Panc1 (cell line): ENCODE results near the gene NACA2. TPM values are rescaled to one million over a fixed set of nuclear protein-coding genes. Genes with fewer than 3 reads are reported as not detected.
"Not testable (repeated sequence)": the region's sequence is repeated elsewhere in the genome, so short reads cannot be mapped to it uniquely, and the experiment has no call there.

ENCODE experiments used
- ATAC-seq: fragments of 200-7000 bp; cut with Tn5 transposase; 2 replicates; pipeline ENCODE4 v1.9.1; 2020; ENCODE audit warnings: mild to moderate bottlenecking, moderate library complexity
- BruUV-seq: library from RNA; stranded (reverse); fragments of 400-500 nt; replicated peaks from 2 replicates; lab custom pipeline; 2021; lab: Mats Ljungman, UMichigan
- CTCF ChIA-PET: fragments of 300-600 bp; sonication (Branson Sonifier 250); formaldehyde crosslinking; loops from one replicate; lab custom pipeline; 2022; ENCODE audit warnings: antibody characterized with exemption; lab: Charles Lee
- POLR2A ChIA-PET: fragments of 300-600 bp; sonication (Branson Sonifier 250); formaldehyde crosslinking; loops from one replicate; lab custom pipeline; 2022; ENCODE audit warnings: antibody characterized with exemption; lab: Charles Lee
- DNase-seq: peaks from one replicate; pipeline ENCODE4 v3.0.0-alpha.2; 2010; ENCODE audit warnings: low read depth, low spot score
- H3K27ac ChIP-seq: 2 replicates; pipeline ENCODE4 v1.5.1; 2011; ENCODE audit warnings: mild to moderate bottlenecking, low read length, inconsistent platforms
- H3K27me3 ChIP-seq: fragments of 200-500 bp; sonication (Bioruptor generic); 2 replicates; pipeline ENCODE4 v1.6.0; 2014; ENCODE audit warnings: low read length, inconsistent platforms; ENCODE audit not compliant: control insufficient read depth, insufficient read depth
- H3K36me3 ChIP-seq: fragments of 200-500 bp; sonication (Bioruptor generic); 2 replicates; pipeline ENCODE4 v1.5.1; 2014; ENCODE audit warnings: inconsistent platforms, mild to moderate bottlenecking, low read length, moderate library complexity; ENCODE audit not compliant: control insufficient read depth, insufficient read depth
- H3K4me1 ChIP-seq: 2 replicates; pipeline ENCODE4 v1.5.1; 2011; ENCODE audit warnings: inconsistent platforms, mild to moderate bottlenecking, low read length, moderate library complexity; ENCODE audit not compliant: control insufficient read depth, insufficient read depth
- H3K4me3 ChIP-seq, 2 experiments: 2 replicates each; pipeline ENCODE4 v1.5.1; 2011 to 2012; ENCODE audit warnings: low read depth in 2 of 2, low read length in 2 of 2, mild to moderate bottlenecking in 2 of 2, inconsistent platforms in 1 of 2, moderate library complexity in 1 of 2
- H3K9me3 ChIP-seq: fragments of 200-500 bp; sonication (Bioruptor generic); 2 replicates; pipeline ENCODE4 v1.5.1; 2014; ENCODE audit warnings: low read depth, mild to moderate bottlenecking, inconsistent platforms, low read length, moderate library complexity; ENCODE audit not compliant: control insufficient read depth, insufficient read depth
- CTCF ChIP-seq: fragments of 450-650 bp; IDR thresholded peaks from 2 replicates; pipeline ENCODE4 v1.5.1; 2017; ENCODE audit warnings: mild to moderate bottlenecking
- POLR2AphosphoS5 ChIP-seq: IDR thresholded peaks from 2 replicates; pipeline ENCODE4 v1.6.1; 2012; ENCODE audit warnings: mild to moderate bottlenecking, low read depth, low read length, moderate library complexity
- SIN3A ChIP-seq: IDR thresholded peaks from 2 replicates; pipeline ENCODE4 v1.6.1; 2012; ENCODE audit warnings: low read depth, mild to moderate bottlenecking, low read length, moderate library complexity, borderline replicate concordance; ENCODE audit not compliant: insufficient read depth
- TCF7L2 ChIP-seq: IDR thresholded peaks from 2 replicates; pipeline ENCODE4 v1.6.1; 2011; ENCODE audit warnings: mild to moderate bottlenecking, low read depth, low read length, inconsistent platforms
- in situ Hi-C: cut with HindIII; loops from 2 replicates; pipeline ENCODE4 v1.10.0; 2016; ENCODE audit warnings: low sequenced_read_pairs, low pct_unique_long_range_greater_than_20kb
- intact Hi-C: fragments of 100-400 bp; cut with micrococcal nuclease; formaldehyde crosslinking; loops from one replicate; pipeline ENCODE4 v1.10.0; 2022; ENCODE audit not compliant: unreplicated experiment
- total RNA-seq: library from RNA; stranded (reverse); gene quantifications from one replicate; pipeline ENCODE4 v1.2.1, GENCODE V29; 2021; ENCODE audit not compliant: unreplicated experiment
- TF ChIP-seq, protein P1 (sequence below), 2 experiments: IDR thresholded peaks; 2 replicates each; pipeline ENCODE4 v1.6.1; 2011 to 2012; ENCODE audit warnings: low read depth in 2 of 2, control low read depth in 1 of 2, low read length in 1 of 2, mild to moderate bottlenecking in 1 of 2, moderate library complexity in 1 of 2; ENCODE audit not compliant: insufficient read depth in 1 of 2

Gene NACA2
- total RNA-seq, 1 experiment from 2014 or later, result not detected

DNA sequence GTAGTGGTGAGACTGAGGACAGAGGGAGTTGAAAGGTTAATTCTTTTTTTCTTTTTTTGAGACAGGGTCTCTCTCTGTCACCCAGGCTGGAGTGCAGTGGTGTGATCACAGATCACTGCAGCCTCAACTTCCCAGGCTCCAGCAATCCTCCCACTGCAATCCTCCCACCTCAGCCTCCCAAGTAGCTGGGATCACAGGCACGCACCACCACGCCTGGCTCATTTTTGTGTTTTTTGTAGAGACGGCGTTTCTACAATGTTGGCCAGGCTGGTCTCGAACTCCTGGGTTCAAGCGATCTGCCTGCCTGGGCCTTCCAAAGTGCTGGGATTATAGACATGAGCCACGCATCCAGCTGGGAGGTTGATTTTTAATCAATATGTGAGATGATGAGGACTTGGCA is 18.5 kb downstream of the NACA2 start:
- CTCF ChIA-PET, POLR2A ChIA-PET, H3K4me1 ChIP-seq, DNase-seq, ATAC-seq, BruUV-seq, H3K27ac ChIP-seq, intact Hi-C loops, H3K9me3 ChIP-seq, in situ Hi-C loops, H3K36me3 ChIP-seq, H3K27me3 ChIP-seq, H3K4me3 ChIP-seq: not testable (repeated sequence)

DNA sequence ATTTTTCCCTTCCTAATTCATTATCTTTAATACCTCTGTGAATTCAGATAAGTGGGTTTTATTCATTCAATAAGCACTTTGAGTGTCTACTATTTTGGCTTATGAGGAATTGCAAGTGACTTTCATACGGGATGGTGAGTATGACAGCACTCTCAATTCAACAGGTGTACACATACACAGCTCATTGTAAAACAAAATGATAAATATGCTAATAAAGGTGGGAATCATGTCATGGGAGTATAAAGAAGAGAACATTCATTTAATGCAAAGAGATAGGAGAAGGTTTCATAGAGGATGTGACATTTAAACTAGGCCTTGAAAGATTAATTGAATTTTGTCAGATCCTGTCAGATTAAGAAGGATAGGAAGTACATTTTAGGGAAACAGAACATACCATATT is 19.4 kb downstream of the NACA2 start:
- TF ChIP-seq, protein P1, sequence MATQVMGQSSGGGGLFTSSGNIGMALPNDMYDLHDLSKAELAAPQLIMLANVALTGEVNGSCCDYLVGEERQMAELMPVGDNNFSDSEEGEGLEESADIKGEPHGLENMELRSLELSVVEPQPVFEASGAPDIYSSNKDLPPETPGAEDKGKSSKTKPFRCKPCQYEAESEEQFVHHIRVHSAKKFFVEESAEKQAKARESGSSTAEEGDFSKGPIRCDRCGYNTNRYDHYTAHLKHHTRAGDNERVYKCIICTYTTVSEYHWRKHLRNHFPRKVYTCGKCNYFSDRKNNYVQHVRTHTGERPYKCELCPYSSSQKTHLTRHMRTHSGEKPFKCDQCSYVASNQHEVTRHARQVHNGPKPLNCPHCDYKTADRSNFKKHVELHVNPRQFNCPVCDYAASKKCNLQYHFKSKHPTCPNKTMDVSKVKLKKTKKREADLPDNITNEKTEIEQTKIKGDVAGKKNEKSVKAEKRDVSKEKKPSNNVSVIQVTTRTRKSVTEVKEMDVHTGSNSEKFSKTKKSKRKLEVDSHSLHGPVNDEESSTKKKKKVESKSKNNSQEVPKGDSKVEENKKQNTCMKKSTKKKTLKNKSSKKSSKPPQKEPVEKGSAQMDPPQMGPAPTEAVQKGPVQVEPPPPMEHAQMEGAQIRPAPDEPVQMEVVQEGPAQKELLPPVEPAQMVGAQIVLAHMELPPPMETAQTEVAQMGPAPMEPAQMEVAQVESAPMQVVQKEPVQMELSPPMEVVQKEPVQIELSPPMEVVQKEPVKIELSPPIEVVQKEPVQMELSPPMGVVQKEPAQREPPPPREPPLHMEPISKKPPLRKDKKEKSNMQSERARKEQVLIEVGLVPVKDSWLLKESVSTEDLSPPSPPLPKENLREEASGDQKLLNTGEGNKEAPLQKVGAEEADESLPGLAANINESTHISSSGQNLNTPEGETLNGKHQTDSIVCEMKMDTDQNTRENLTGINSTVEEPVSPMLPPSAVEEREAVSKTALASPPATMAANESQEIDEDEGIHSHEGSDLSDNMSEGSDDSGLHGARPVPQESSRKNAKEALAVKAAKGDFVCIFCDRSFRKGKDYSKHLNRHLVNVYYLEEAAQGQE (IDR thresholded peaks at IDR 0.05; ENCODE audit: insufficient read depth in 1 of 2, low read depth in 2 of 2, low read length in 1 of 2), result no peak
- TF ChIP-seq TCF7L2, result no peak
- TF ChIP-seq POLR2AphosphoS5, result no peak
- no peak for TF ChIP-seq SIN3A
- TF ChIP-seq CTCF, result no peak
- Histone ChIP-seq H3K36me3 (no peaks in the 10 kb centered on the region), H3K27ac (no peak overlapping the region), H3K4me1 (peaks cover 4% of the 10 kb centered on the region), H3K27me3 (no peaks in the 10 kb centered on the region), H3K4me3 (no peak overlapping the region), H3K9me3 (peaks cover 7% of the 10 kb centered on the region; the same call in 1 of the 2 replicates)
- ATAC-seq, result no peak
- no peak for DNase-seq
- BruUV-seq, result no TSS peak
- ChIA-PET CTCF (no interaction called here), POLR2A (no interaction called here)
- in situ Hi-C loops (no loop called here), intact Hi-C loops (no loop called here)

- H3K27ac ChIP-seq, result no peak overlapping the region
- POLR2A ChIA-PET, result no interaction called here
- H3K27me3 ChIP-seq, result no peaks in the 10 kb centered on the region
- CTCF ChIA-PET, result no interaction called here
- in situ Hi-C loops, result no loop called here
- no TSS peak for BruUV-seq
- H3K4me1 ChIP-seq, result peaks cover 4% of the 10 kb centered on the region
- peaks cover 7% of the 10 kb centered on the region; the same call in 1 of the 2 replicates for H3K9me3 ChIP-seq
- intact Hi-C loops, result no loop called here
- no peaks in the 10 kb centered on the region for H3K36me3 ChIP-seq
- H3K4me3 ChIP-seq, result no peak overlapping the region
- no peak for ATAC-seq
- TF ChIP-seq, protein P1 (IDR thresholded peaks at IDR 0.05; ENCODE audit: insufficient read depth in 1 of 2, low read depth in 2 of 2, low read length in 1 of 2), result no peak
- DNase-seq, result no peak
These were observed 20.9 kb downstream of the NACA2 start for GRCh38 chr17:61570118-61570517.

GRCh38 chr17:61569525-61569924 is 21.5 kb downstream of the NACA2 start:
- H3K4me3 ChIP-seq, CTCF ChIA-PET, H3K4me1 ChIP-seq, H3K27ac ChIP-seq, DNase-seq, H3K27me3 ChIP-seq, H3K36me3 ChIP-seq, ATAC-seq, POLR2A ChIA-PET, intact Hi-C loops, H3K9me3 ChIP-seq, BruUV-seq, in situ Hi-C loops: not testable (repeated sequence)
